ENCODE data around the gene DMBX1. TPM values are rescaled to one million over a fixed set of nuclear protein-coding genes. Genes with fewer than 3 reads are reported as not detected.

DMBX1 gene
- not detected in 2 replicates for total RNA-seq

DNA sequence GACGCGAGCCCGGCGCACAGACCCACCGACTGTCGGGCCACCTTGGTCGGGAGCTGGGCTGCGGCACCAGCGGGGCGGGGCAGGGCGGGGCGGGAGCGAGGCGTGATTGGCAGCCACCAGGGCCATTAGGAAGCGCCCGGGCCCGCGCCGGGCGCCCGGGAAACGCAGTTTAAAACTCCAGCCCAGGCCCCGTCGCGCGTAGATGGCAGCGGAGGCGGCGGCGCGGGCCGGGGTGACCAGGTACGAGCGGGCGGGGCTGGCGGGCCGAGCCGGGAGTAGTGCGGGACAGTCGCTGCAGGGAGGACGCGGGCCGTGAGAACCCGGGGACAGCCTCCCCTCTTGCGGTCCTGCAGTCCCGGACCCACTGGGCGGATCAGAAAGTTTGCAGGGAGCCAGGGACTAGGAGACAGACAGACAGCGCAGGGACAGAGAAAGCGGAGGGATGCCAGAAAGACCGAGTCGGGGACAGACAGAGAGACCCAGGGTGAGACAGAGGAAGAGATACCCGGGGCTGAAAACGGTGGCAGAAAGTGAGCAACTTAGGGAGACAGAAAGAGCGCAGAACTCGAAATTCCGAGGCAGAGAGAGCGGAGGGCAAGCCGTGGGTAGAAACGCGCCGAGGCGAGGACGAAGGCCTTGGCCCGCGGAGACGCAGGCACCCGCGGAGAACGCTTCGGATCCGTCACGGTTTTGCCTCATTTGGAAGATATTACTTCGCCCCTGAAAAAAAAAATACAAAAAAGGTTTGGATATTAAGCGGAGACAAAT is at the start of gene DMBX1:
Gene DMBX1 (plus strand): TSS at position 199 of the 768 bp plus-strand sequence. CDS start 17,175 bp downstream, outside the sequence.
- no peak for DNase-seq

DNA sequence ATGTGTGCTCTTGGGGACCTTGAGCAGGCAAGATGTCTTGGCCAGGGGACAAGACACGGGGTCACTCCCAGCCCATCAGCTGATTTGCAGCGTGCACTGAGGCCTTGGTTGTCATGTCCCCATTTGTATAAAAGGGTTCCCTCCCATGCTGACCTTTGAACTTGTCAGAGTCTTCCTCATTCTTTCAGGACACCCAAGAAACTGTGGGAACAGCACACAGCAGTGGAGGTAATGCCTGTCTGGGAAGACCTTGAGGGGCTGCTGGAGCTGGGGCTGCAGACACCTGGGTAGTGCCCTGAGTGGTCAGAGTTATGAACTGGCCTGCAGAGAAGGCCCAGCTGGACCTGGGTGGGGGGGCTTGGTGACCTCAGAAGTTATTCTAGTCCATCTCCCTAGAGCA is 49.2 kb upstream of the DMBX1 start:
- DNase-seq, result no peak

DNA sequence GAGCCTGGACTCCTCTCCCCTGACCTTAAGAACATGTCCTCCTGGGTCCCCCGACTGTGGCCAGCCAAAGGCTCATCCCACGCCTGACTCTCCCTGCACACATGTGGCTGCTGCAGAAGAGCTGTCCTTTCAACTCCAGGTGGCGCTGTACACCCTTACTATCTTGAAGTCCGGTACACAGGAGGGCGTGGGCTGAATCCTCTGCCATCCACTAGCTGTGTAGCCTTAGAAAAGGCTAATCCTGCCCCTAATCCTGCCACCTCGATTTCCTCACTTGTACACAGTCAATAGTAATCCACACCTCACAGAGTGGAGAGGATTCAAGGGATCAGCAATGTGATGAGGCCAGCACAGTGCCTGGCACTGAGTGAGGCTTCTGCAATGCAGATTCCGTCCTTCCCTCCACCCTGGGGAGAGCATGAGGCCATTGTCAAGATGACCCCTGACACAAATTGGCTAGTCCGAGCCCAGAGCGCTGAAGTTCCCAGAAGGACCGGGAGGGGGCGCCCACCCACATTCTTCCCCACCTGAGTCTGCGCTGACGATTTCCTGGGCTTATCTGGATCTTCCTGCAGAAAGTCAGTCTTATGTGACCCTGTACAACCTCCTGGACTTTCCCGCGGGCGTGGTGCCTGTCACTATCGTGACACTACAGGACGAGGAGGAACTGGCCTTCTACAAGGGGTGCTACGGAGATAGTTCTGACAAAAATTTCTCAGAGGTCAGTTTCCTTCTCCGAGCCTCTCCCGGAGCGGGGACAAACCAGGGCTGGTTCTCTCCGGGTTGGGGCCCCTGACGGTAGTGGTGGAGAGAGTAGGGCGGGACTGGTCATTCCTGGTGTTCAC is 47.1 kb upstream of the DMBX1 start:
- peak; percentile 80 for DNase-seq

DNA sequence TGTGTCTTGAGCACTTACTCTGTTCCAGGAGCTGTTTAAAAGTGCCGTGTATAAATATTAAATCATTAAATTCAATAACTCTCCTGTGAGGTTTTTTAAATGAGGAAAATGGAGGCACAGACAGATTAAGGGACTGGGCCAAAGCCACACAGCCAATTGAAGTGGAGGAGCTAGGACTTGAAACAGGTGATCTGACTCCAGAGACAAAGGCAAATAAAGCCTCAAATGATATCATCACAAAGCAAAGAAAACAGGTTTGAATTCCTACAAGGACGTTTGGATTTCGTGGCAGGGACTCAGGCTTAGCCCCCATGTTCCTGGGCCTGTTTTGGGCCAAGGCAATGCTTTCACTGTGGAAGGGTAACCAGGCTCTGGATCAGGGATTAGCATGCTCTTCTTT is 45.2 kb upstream of the DMBX1 start:
- DNase-seq, result no peak

DNA sequence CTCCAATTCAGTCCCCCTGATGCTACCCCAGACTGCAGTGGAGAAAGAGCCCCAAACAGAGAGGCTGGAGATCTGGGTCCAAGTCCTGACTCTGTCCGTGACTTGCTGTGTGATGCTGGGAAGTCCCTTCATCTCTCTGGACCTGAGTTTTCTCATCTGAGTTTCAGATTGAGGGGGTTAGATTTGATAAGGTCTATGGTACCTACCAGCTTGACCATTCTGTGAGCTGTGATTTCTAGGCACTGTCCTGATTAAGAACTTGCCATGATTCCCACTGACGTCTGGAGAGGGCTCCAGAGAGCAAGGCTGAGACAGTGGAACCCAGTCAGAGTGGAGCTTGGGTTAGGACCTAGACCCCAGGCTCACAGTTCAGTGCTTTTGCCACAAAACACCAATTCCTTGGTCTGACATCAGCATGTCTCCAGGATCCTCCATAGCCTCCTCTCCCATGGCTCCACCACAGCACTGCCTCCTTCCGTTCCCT is 43.8 kb upstream of the DMBX1 start:
- DNase-seq, result no peak

DNA sequence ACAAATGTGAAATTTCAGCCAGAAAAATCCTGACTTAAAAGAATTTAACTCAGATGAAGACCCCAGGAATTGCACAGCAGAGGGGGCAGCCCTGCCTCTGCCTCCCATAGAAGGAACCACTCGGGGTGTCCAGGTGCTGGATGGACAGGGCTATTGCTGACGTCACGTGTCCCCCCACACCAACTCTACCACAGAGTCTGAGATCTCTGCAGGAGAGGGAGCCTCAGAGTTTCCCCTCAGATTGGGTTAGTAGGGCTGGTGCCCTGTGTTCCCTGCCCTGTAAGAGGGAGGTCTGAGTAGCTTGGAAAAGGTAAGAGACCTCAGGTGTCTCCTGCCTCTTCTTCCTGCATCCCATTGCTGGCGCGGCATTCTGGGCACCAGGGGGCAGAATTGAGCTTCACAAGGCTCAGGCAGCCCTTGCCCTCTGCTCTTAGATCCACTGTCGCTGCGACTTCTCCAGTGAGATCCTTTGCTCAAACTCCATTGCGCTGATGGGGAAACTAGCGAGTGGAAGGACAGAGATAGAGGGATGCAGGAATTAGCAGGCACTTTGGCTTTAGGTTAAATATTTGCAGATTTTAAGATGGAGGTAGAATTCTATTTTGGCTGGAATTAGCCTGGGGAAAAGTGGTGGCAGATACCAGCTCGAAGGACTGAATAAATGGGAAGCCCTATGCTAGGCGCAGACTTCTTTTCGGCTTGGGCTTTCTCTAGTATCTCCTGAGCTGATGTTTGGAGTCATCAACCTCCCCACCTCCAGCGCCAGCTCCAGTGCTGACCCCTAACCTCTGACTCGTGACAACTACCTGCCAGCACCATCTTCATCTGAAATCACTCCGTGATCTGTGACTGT is 42.8 kb upstream of the DMBX1 start:
- DNase-seq, result peak; percentile 84

DNA sequence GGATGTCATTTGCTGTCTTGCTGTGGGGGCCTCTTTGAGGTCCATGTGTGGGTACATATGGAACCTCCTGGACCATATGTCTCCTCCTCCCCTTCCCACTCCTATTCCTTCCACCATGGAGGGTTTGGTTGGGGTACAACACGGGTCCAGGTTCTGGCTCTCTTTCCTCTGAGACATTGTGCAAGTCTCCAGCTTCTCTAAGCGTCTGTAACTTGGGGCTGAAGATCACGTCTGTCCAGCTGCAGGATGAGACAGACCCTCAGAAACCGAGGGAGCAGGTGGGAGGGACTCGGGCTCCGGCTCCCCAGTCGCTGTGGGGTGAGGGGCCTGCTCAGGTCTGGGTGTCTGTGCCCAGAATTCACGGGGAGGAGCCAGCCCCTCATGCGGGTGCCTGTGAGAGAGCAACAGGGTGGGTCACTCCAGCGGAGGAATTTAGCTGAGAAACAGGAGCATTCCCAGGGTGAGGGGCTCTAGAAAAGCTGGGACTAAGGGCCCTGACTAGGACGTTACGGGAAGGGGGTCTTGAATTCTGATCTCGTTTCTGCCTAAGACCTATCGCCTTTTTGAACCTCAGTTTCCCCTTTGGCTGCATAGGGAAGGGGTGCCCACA is 42.0 kb upstream of the DMBX1 start:
- DNase-seq, result no peak

DNA sequence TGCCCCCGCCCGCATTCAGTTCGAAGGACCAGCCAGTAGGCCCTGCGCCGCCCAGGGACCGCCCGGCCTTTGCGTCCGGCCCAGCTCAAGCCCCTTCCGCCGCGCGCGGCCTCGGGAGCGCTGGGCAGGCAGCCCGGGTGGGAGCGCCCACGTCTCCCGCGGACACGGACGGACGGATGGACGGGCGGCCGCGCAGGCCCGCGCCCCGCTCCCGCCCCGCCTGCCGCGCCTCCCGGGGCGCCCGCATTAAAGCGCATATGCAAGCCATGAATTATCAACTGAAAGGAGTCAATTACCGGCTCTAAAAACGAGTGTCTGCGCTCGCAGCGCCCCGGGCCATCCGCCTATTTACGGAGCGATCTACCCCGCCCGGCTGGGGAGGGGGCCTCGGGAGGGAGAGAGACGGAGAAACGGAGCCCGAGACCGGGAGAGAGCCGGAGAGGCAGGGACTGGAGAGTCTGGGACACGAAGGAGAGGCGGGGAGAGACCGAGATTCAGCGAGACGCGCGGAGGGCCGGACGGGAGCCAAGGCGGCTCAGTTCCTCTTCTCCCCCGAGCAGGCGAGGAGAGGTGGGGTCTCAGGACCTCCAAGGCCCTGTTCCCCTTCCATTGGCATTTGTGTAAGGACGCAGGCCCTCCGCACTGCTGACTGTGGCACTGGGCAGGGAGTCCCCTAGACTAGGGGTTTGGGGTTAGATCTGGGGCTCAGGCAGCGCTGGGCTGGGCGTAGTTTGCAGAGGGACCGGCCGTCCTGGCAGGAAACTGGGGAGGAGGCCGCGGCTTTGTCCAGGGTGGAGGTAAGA is 41.3 kb upstream of the DMBX1 start:
- DNase-seq, result peak; percentile 12

DNA sequence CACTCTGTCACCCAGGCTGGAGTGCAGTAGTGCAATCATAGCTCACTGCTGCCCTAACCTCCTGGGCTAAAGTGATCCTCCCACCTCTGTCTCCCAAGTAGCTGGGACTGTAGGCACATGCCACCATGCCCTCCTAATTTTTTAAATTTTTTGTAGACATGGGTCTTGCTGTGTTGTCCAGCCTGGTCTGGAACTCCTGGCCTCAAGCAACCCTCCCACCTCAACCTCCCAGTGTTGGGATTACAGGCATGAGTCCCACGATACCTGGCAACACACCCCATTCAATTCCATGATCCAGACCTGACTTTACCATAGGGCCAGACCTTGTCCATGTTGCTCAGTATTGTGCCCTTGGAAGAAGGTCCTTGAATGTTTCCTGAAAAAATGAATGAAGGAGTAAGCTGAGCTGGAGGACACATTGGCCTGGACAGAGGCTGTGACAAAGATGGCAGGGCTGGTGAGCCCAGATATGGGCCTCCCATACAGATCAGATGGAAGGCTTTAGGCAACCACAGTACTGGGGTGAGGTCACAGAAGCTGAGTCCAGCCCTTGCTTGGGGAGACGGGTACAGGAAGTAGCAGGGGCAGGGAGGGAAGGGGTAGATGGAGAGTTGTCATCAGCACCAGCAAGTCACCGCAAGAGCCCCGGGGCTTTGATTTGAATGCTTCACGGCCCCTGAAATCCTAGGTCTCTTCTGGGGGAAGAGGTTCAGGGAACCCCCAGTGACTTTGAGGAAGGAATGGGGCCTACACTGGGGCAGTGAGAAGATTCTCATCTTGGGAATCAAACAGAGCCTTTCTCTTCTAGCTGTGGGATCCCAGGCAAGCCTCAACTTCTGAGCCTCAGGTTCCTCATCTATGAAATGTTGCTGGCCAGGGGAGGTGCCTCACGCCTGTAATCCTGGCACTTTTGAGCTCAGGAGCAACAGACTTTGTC is 40.1 kb upstream of the DMBX1 start:
- DNase-seq, result no peak

DNA sequence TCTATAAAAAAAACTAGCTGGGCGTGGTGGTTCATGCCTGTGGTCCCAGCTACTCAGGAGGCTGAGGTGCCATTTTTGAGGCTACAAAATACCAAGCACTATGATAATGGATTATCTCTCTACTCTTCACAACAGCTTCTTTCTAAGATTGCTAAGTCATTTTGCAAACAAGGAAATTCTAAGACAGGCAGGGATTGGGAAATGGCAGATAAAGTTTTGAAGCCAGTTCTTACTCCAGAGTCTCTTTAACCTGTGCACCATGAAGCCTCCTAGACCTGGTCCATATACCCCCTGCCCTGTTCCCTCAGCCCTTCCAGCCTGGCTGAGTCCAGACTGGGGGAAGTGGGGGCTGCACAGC is 39.5 kb upstream of the DMBX1 start:
- DNase-seq, result no peak

DNA sequence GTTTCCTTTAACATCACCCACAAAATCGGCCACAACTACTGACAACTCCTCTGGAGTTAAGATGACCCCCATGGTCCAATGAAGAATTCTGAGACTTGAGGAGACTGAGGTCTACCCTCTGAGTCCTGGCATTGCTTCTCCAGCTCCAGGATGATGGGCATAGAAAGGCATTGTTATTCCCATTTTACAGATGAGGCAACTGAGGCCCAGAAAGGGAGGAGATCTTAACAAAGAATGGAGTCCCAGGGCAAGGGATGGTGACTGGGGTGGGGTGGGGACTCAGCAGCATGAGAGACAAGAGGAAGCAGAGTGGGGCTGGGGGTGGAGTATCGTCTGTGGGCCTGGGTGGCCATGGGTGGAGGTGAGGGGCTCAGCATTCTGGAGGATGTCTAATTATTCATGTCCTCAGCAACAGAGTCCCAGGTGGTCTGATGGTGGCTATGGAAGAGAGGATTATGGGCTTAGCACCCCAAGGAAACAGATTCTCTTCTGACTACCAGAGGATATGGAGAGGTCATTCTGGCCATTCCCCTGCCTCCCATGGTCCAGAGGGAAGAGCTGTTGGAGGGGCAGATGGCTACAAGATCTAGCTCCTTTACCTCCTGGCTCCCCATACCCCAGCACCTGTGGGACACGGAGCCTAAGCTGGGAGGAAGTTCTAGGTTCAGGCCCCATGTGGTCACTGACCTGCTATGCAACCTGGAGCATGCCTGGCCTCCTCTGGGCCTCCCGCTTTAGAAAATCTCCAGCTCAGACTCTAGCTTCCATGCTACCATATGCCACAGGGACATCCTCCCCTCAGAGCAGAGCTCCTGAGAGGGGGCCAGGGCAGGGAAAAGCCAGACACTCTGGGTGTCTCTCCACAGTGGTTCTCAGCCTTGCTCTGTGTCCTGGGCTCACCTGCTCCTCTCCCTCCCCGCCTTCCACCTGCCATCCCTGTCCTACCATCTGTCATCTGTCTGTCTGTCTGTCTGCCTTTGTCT is 37.4 kb upstream of the DMBX1 start:
- DNase-seq, result no peak

DNA sequence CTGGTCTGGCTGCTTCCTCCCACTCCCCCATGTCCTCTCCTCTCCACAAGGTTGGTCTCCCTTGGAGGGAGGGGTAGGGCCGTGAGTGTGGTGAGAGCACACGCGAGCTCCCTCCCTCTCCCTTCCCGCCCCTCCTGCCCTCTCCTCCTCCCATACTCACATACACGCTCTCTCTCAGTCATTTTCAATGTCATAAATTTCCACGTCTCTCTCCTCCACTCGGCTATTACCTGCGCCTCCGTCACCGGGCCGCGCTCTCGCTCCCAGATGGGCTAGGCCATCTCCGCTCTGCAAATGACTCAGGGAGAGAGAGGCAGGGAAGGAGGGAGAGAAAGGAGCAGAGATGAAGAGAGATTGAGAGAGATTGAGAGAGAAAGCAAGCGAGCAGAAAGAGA is 36.7 kb upstream of the DMBX1 start:
- DNase-seq, result no peak

DNA sequence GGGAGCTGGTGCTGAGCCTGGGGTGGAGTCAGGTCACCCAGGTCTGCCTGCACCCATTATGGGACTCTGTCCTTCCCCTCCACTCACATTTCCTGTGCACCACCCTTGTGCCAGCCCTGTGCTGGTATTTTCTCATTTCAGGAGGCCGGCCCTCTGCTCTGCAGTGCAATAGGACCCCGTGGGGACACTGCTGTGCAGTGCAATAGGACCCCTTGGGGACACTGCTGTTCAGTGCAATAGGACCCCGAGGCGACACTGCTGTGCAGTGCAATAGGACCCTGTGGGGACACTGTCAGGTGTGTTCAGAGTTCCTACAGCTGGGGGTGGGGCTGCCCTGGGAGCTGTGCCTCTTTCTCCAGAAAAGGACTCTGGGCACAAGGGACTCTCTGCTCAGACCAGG is 36.2 kb upstream of the DMBX1 start:
- DNase-seq, result no peak

DNA sequence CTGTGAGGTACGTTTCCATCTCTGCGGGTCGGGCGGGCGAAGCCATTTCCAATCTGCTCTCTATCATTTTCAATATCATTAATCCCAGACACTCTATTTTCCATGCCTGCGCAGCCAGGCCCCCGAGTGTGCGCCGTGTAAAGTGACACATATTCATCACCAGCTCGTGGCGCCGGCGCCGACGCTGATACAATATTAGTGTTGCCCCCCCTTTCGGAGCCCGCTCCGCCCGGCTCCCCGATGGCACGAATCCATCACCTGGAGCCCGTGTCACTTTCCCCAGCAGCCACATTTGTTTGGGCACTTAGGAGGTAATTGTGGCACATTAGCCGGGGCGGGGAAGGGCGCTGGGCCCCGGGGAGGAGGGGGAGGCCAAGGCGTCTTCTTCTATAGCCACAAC is 33.7 kb upstream of the DMBX1 start:
- no peak for DNase-seq

DNA sequence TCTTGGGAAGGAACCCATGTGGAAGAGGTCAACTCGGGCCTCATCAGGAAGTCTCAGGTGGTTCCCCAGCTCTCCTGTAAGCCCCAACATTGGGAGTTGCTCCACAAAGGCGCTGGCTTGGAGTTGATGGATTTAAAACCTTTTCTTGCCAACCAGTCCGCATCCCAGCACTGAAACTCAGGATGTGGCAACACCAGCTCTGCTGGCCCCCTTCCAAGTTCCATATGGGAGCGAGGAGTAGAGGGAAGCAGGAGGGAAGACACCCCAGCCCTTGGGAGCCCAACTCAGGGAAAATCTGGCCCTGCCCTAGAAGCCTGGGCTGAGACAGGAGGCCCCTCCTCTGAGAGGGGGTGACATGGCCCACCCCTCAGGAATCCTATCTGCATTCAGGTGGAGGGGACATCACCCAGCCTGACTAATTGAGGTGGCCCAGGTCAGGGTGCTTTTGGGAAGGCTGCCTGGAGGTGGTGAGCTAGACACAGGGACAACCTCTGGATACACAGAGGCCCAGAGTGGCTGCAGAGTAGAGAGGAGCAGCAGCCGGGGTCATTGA is 33.1 kb upstream of the DMBX1 start:
- no peak for DNase-seq

DNA sequence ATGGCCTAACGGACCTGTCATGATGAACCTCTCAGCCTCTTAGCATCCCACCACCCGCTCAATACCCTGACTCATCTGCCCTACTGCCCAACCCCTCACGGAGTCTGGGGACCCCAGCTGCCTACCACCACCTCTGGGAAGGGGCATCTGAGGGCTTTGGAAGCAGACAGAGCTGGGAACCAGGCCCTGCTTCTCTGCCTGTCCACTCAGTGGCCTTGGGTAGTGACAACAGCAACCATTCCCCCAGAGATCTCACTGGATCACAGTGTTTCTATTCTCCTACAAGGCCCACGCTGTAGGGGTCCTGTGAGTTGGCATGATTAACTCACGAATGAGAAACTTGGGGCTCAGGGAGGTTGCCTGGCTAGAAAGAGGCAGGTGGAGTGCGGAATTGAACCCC is 32.5 kb upstream of the DMBX1 start:
- no peak for DNase-seq

DNA sequence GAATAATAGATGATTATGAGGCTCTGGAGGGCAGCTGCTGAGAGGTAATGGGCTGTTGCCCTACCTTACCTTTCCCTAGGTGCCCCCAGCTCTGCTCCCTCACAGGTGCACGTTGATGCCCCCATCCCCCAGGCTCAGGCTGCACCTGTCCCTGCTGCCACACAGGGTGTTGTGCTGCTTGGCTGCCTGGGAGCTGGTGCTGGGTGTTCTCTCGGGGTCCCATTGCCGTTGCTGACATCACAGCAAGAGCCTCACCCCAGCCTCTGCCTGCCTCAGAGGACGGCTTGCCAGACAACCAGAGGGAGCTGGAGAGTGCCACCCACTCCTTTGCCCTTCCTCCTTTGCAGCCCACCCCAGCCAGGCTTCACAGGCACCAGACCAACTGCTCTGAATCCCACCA is 31.4 kb upstream of the DMBX1 start:
- DNase-seq, result no peak

DNA sequence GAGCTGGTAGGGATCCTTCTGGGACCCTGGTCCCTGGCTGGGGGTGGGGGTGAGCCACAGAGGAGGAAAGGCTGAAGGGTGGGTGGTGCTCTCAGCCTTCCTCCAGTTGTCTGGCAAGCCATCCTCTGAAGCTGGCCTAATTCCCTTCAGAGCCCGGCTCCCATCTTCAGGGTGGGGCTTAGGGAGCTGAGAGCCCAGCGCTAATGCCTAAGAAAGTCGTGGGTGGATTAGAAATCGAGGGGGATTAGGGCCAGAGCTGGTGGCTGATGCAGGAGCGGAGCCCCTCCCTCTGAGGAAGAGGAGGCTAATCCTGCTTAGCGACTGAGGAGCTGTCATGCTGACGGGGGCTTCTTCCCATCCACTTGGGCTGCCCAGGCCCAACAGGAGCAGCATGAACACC is 30.8 kb upstream of the DMBX1 start:
- DNase-seq, result no peak

DNA sequence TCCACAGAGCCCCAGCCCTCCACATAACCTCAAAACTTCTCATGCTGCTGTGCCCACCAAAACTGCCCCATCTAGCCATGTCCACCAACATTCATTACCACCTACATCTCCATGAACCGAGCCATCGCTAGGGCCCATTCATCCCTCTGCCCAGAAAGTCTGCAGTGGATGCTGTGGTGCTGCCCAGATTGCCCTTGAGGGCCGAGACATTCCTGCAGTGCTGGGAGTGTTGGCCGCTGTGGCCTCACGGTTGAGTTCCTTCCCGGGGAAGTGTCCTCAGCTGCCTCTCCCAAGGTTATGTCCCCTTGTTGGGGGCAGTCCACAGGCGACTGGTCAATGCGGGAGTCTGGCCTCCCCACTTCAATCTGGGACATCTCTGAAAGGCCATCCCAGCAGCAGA is 30.3 kb upstream of the DMBX1 start:
- no peak for DNase-seq
